IMR-90 (cell line): Measurements from ENCODE around the gene FRAS1. TPM values are rescaled to one million over a fixed set of nuclear protein-coding genes. Genes with fewer than 3 reads are reported as not detected.

Experiments
- ATAC-seq: fragments of 200-7000 bp; cut with Tn5 transposase; 2 replicates; pipeline ENCODE4 v1.9.1; 2020; ENCODE audit warnings: low read depth, mild to moderate bottlenecking, moderate library complexity
- BruUV-seq: library from RNA; stranded (reverse); fragments of 400-500 nt; replicated peaks from 2 replicates; lab custom pipeline; 2021; lab: Mats Ljungman, UMichigan
- CTCF ChIA-PET: fragments of 300-600 bp; formaldehyde crosslinking; extraction: SDS; loops from one replicate; lab custom pipeline; 2021; ENCODE audit warnings: antibody characterized with exemption; lab: Yijun Ruan, JAX
- POLR2A ChIA-PET: fragments of 300-600 bp; sonication (Branson Sonifier 250); formaldehyde crosslinking; loops from one replicate; lab custom pipeline; 2022; ENCODE audit warnings: antibody characterized with exemption; ENCODE audit not compliant: unreplicated experiment; lab: Charles Lee
- DNase-seq: peaks from one replicate; pipeline ENCODE4 v3.0.0; 2013
- H2AFZ ChIP-seq: replicated peaks from 2 replicates; pipeline ENCODE3; 2013; ENCODE audit warnings: low read length, mild to moderate bottlenecking; ENCODE audit not compliant: poor library complexity
- H2AK5ac ChIP-seq: 2 replicates; pipeline ENCODE4 v1.6.1; 2013; ENCODE audit warnings: low read depth, low read length, inconsistent platforms
- H2AK9ac ChIP-seq: replicated peaks from 2 replicates; pipeline ENCODE3; 2013; ENCODE audit warnings: mild to moderate bottlenecking, low read depth, low read length, moderate library complexity; ENCODE audit not compliant: poor library complexity
- H2BK120ac ChIP-seq: 2 replicates; pipeline ENCODE4 v1.6.1; 2013; ENCODE audit warnings: low read depth, low read length, inconsistent platforms
- H2BK15ac ChIP-seq: 3 replicates; pipeline ENCODE4 v1.6.1; 2013; ENCODE audit warnings: low read depth, low read length, inconsistent platforms
- H2BK20ac ChIP-seq: 2 replicates; pipeline ENCODE4 v1.6.1; 2013; ENCODE audit warnings: low read depth, mild to moderate bottlenecking, inconsistent platforms, low read length, moderate library complexity
- H2BK5ac ChIP-seq: 2 replicates; pipeline ENCODE4 v1.6.1; 2013; ENCODE audit warnings: mild to moderate bottlenecking, low read depth, low read length, inconsistent platforms; ENCODE audit not compliant: poor library complexity, severe bottlenecking
- H3K14ac ChIP-seq: replicated peaks from 2 replicates; pipeline ENCODE4 v1.6.1; 2013; ENCODE audit warnings: low read depth, low read length, inconsistent platforms
- H3K18ac ChIP-seq: 2 replicates; pipeline ENCODE4 v1.6.1; 2013; ENCODE audit warnings: low read depth, low read length, control low read depth
- H3K23ac ChIP-seq: 2 replicates; pipeline ENCODE4 v1.6.1; 2013; ENCODE audit warnings: low read depth, low read length, inconsistent platforms
- H3K27ac ChIP-seq: 2 replicates; pipeline ENCODE4 v1.5.1; 2013; ENCODE audit warnings: mild to moderate bottlenecking, control low read depth, low read length; ENCODE audit not compliant: insufficient read depth
- H3K27me3 ChIP-seq: 2 replicates; pipeline ENCODE4 v1.6.1; 2013; ENCODE audit warnings: low read length; ENCODE audit not compliant: control insufficient read depth, insufficient read depth
- H3K36me3 ChIP-seq: 2 replicates; pipeline ENCODE4 v1.6.1; 2013; ENCODE audit warnings: low read length, mixed read lengths; ENCODE audit not compliant: control insufficient read depth, insufficient read depth
- H3K4ac ChIP-seq: 2 replicates; pipeline ENCODE4 v1.6.1; 2013; ENCODE audit warnings: low read depth, low read length, inconsistent platforms
- H3K4me1 ChIP-seq: 2 replicates; pipeline ENCODE4 v1.6.1; 2013; ENCODE audit warnings: low read length, mixed read lengths; ENCODE audit not compliant: control insufficient read depth, insufficient read depth
- H3K4me2 ChIP-seq: 2 replicates; pipeline ENCODE4 v1.6.1; 2013; ENCODE audit warnings: low read depth, mild to moderate bottlenecking, control low read depth, low read length, moderate library complexity
- H3K4me3 ChIP-seq: 2 replicates; pipeline ENCODE4 v1.5.1; 2013; ENCODE audit warnings: low read depth, mild to moderate bottlenecking, control low read depth, low read length, moderate library complexity; ENCODE audit not compliant: insufficient read depth
- H3K56ac ChIP-seq: 2 replicates; pipeline ENCODE4 v1.6.1; 2013; ENCODE audit warnings: low read length, inconsistent platforms; ENCODE audit not compliant: insufficient read depth; ENCODE audit errors: extremely low read depth
- H3K79me1 ChIP-seq, 2 experiments: 2 replicates each; pipeline ENCODE4 v1.6.1; 2013; ENCODE audit warnings: low read length in 2 of 2, inconsistent platforms in 1 of 2, low read depth in 1 of 2
- H3K9ac ChIP-seq: 2 replicates; pipeline ENCODE4 v1.6.1; 2013; ENCODE audit warnings: low read depth, low read length, control low read depth
- H3K9me1 ChIP-seq: 2 replicates; pipeline ENCODE4 v1.6.1; 2013; ENCODE audit warnings: low read length, inconsistent platforms; ENCODE audit not compliant: insufficient read depth
- H3K9me3 ChIP-seq: 2 replicates; pipeline ENCODE4 v1.6.1; 2013; ENCODE audit warnings: low read length; ENCODE audit not compliant: control insufficient read depth, insufficient read depth
- H4K20me1 ChIP-seq: 2 replicates; pipeline ENCODE4 v1.6.1; 2013; ENCODE audit warnings: low read length, inconsistent platforms; ENCODE audit not compliant: insufficient read depth
- H4K5ac ChIP-seq: 2 replicates; pipeline ENCODE4 v1.6.1; 2013; ENCODE audit warnings: mild to moderate bottlenecking, low read depth, low read length, control low read depth
- H4K8ac ChIP-seq, 2 experiments: 2 replicates each; pipeline ENCODE4 v1.6.1; 2013; ENCODE audit warnings: low read depth in 2 of 2, low read length in 2 of 2, control low read depth in 1 of 2, inconsistent platforms in 1 of 2
- H4K91ac ChIP-seq: 2 replicates; pipeline ENCODE4 v1.6.1; 2013; ENCODE audit warnings: low read depth, low read length, inconsistent platforms; ENCODE audit not compliant: insufficient read depth
- MAZ ChIP-seq: IDR thresholded peaks from 2 replicates; pipeline ENCODE4 v1.6.1; 2012; ENCODE audit warnings: low read depth, mild to moderate bottlenecking, low read length, improper control_type of control experiment, moderate library complexity, borderline replicate concordance
- MXI1 ChIP-seq: IDR thresholded peaks from 2 replicates; pipeline ENCODE4 v1.6.1; 2012; ENCODE audit warnings: low read depth, mild to moderate bottlenecking, low read length, moderate library complexity, borderline replicate concordance
- SMC3 ChIP-seq: fragments of 150-350 bp; IDR thresholded peaks from 2 replicates; pipeline ENCODE4 v1.6.1; 2016; ENCODE audit warnings: low read depth, mild to moderate bottlenecking, antibody characterized with exemption, low read length, moderate library complexity
- WGBS, 2 experiments: methylation state at CpG; one replicate each; pipeline versions ENCODE4 v1.1.5 to v1.1.7; 2013; ENCODE audit warnings: missing lambda C conversion rate in 2 of 2; ENCODE audit not compliant: insufficient read length in 1 of 2; ENCODE audit errors: extremely low coverage in 2 of 2; 5-methylcytosine and 5-hydroxymethylcytosine counted together
- dilution Hi-C: fragments of 300-500 bp; cut with HindIII; formaldehyde crosslinking; loops from one replicate; pipeline ENCODE4 v1.14.3; 2018; ENCODE audit warnings: low sequenced_read_pairs; ENCODE audit not compliant: unreplicated experiment
- in situ Hi-C: fragments of 300-500 bp; cut with MboI; formaldehyde crosslinking; loops from 3 replicates; pipeline ENCODE4 v1.14.3; 2019; ENCODE audit warnings: low sequenced_read_pairs, inconsistent platforms, mixed read lengths
- intact Hi-C: fragments of 100-400 bp; cut with micrococcal nuclease; formaldehyde crosslinking; loops from 2 replicates; pipeline ENCODE4 v1.10.0; 2022
- polyA plus RNA-seq, 3 experiments: library from polyadenylated mRNA; depleted of rRNA; stranded (reverse); fragments of >200 nt; gene quantifications; 2 replicates each; pipeline ENCODE4 v1.2.3, GENCODE V29; 2012; ENCODE audit warnings: low replicate concordance in 1 of 3
- total RNA-seq: library from RNA; depleted of rRNA; stranded (reverse); fragments of >200 nt; gene quantifications from 2 replicates; pipeline ENCODE4 v1.2.3, GENCODE V29; 2012
- TF ChIP-seq, protein P1 (sequence below): conservative IDR thresholded peaks from 2 replicates; pipeline ENCODE4 v1.5.1; 2012; ENCODE audit warnings: mild to moderate bottlenecking, low read depth, low read length, improper control_type of control experiment
- TF ChIP-seq, protein P2 (sequence below): fragments of 150-350 bp; IDR thresholded peaks from 2 replicates; pipeline ENCODE4 v1.6.1; 2016; ENCODE audit warnings: low read depth, mild to moderate bottlenecking, low read length, moderate library complexity, borderline replicate concordance
- TF ChIP-seq, protein P3 (sequence below): fragments of 150-350 bp; IDR thresholded peaks from 2 replicates; pipeline ENCODE4 v1.6.1; 2017; ENCODE audit warnings: mild to moderate bottlenecking, antibody characterized with exemption, low read length, low read depth

Gene FRAS1
- total and polyA plus RNA-seq, 2 of the 4 experiments (the other 2 are of a cell fraction) = under 0.01 to 0.03 TPM

DNA sequence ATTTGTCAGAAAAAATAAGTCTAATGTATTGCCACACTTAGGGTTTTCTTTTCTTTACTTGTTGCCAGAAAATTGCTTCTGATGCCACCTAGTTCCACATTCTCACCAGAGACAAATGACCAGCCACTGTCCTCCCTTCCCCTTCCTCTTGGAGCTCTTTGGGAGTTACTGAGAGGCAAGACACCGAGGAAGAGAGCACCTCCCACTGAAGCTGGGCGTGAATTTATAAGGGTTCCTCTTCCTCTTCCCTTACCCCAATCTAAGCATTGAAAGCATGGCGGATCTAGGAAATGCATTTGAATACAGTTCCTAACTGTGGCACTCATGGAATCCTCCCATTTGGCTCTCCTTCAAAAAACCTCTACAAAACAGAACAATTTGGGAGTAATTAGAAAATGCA is 524.5 kb downstream of the FRAS1 start:
- TF ChIP-seq SMC3 (no peak), MAZ (no peak), MXI1 (no peak)
- TF ChIP-seq, protein P1, sequence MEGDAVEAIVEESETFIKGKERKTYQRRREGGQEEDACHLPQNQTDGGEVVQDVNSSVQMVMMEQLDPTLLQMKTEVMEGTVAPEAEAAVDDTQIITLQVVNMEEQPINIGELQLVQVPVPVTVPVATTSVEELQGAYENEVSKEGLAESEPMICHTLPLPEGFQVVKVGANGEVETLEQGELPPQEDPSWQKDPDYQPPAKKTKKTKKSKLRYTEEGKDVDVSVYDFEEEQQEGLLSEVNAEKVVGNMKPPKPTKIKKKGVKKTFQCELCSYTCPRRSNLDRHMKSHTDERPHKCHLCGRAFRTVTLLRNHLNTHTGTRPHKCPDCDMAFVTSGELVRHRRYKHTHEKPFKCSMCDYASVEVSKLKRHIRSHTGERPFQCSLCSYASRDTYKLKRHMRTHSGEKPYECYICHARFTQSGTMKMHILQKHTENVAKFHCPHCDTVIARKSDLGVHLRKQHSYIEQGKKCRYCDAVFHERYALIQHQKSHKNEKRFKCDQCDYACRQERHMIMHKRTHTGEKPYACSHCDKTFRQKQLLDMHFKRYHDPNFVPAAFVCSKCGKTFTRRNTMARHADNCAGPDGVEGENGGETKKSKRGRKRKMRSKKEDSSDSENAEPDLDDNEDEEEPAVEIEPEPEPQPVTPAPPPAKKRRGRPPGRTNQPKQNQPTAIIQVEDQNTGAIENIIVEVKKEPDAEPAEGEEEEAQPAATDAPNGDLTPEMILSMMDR = no peak
- TF ChIP-seq, protein P2, sequence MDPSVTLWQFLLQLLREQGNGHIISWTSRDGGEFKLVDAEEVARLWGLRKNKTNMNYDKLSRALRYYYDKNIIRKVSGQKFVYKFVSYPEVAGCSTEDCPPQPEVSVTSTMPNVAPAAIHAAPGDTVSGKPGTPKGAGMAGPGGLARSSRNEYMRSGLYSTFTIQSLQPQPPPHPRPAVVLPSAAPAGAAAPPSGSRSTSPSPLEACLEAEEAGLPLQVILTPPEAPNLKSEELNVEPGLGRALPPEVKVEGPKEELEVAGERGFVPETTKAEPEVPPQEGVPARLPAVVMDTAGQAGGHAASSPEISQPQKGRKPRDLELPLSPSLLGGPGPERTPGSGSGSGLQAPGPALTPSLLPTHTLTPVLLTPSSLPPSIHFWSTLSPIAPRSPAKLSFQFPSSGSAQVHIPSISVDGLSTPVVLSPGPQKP = no peak
- TF ChIP-seq, protein P3, sequence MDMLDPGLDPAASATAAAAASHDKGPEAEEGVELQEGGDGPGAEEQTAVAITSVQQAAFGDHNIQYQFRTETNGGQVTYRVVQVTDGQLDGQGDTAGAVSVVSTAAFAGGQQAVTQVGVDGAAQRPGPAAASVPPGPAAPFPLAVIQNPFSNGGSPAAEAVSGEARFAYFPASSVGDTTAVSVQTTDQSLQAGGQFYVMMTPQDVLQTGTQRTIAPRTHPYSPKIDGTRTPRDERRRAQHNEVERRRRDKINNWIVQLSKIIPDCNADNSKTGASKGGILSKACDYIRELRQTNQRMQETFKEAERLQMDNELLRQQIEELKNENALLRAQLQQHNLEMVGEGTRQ = no peak
- H3K27ac ChIP-seq = no peak overlapping the region
- WGBS, 2 experiments = no CpG with 5 or more reads among the region's 3 CpGs
- H3K27me3 ChIP-seq = no peaks in the 10 kb centered on the region
- H3K23ac ChIP-seq = no peak overlapping the region
- no peaks in the 10 kb centered on the region; the same call in 1 of the 2 replicates for H3K4me1 ChIP-seq
- no peak for ATAC-seq
- no peak overlapping the region for H3K9ac ChIP-seq
- no peak overlapping the region for H2AK5ac ChIP-seq
- no peaks in the 10 kb centered on the region for H3K9me3 ChIP-seq
- H4K20me1 ChIP-seq = no peaks in the 10 kb centered on the region
- BruUV-seq = no TSS peak
- H3K36me3 ChIP-seq = no peaks in the 10 kb centered on the region
- no peaks in the 10 kb centered on the region for H3K79me1 ChIP-seq
- H3K4ac ChIP-seq = no peak overlapping the region
- no peak overlapping the region for H3K56ac ChIP-seq
- H2BK5ac ChIP-seq = no peak overlapping the region
- ChIA-PET POLR2A (no interaction called here), CTCF (interaction anchor here (1.8 to 1.9 kb wide), 2 partner anchors 10 to 19 kb away, joined by 3 to 4 read pairs; no protein-coding TSS in a partner anchor)
- H3K4me3 ChIP-seq = no peak overlapping the region
- H2BK20ac ChIP-seq = peak overlapping the region; percentile 47; the same call in 1 of the 2 replicates
- H2BK120ac ChIP-seq = no peak overlapping the region
- H4K5ac ChIP-seq = no peak overlapping the region
- no peak overlapping the region for H2AK9ac ChIP-seq
- no peak for DNase-seq
- in situ Hi-C loops = no loop called here
- no peak overlapping the region for H2AFZ ChIP-seq
- no peak overlapping the region for H2BK15ac ChIP-seq
- H3K14ac ChIP-seq = no peak overlapping the region
- dilution Hi-C loops = no loop called here
- H4K8ac ChIP-seq = no peak overlapping the region
- intact Hi-C loops = no loop called here
- H3K4me2 ChIP-seq = no peak overlapping the region
- H4K91ac ChIP-seq = no peak overlapping the region
- no peaks in the 10 kb centered on the region; the same call in 1 of the 2 replicates for H3K9me1 ChIP-seq
- H3K18ac ChIP-seq = no peak overlapping the region
